Measurements from ENCODE around the gene EXOSC7.
"Not testable (repeated sequence)": the region's sequence is repeated elsewhere in the genome, so short reads cannot be mapped to it uniquely, and the experiment has no call there.

Gene EXOSC7

GRCh38 chr3:44963571-44964325 is 12.3 kb upstream of the EXOSC7 start:
- no peak for DNase-seq

GRCh38 chr3:44965165-44965564 is 10.9 kb upstream of the EXOSC7 start:
- DNase-seq = no peak

GRCh38 chr3:44966795-44967278 is 9.2 kb upstream of the EXOSC7 start:
- DNase-seq = no peak

GRCh38 chr3:44968447-44968858 is 7.6 kb upstream of the EXOSC7 start:
- no peak for DNase-seq

GRCh38 chr3:44969154-44969827 is 6.8 kb upstream of the EXOSC7 start:
- DNase-seq = no peak

- no peak for DNase-seq
These were observed 6.2 kb upstream of the EXOSC7 start for GRCh38 chr3:44969828-44970179.

- no peak for DNase-seq
These were observed 5.0 kb upstream of the EXOSC7 start for GRCh38 chr3:44970926-44971490.

- DNase-seq = no peak
These were observed 1.6 kb upstream of the EXOSC7 start for GRCh38 chr3:44974416-44974815.

GRCh38 chr3:44981220-44981619 is 5.2 kb downstream of the EXOSC7 start:
- no peak for DNase-seq

- DNase-seq = no peak
These were observed 5.7 kb downstream of the EXOSC7 start for GRCh38 chr3:44981751-44982150.

GRCh38 chr3:44982817-44983216 is 6.8 kb downstream of the EXOSC7 start:
- DNase-seq = no peak

GRCh38 chr3:44983484-44983941 is 7.5 kb downstream of the EXOSC7 start:
- DNase-seq = no peak

- no peak for DNase-seq
These were observed 8.3 kb downstream of the EXOSC7 start for GRCh38 chr3:44984335-44984734.

- not testable (repeated sequence) for DNase-seq
These were observed 10.3 kb downstream of the EXOSC7 start for GRCh38 chr3:44986330-44986729.

GRCh38 chr3:44987332-44987731 is 11.3 kb downstream of the EXOSC7 start:
- no peak for DNase-seq

GRCh38 chr3:44988073-44988472 is 12.0 kb downstream of the EXOSC7 start:
- DNase-seq = no peak

- DNase-seq = no peak
These were observed 13.1 kb downstream of the EXOSC7 start for GRCh38 chr3:44989141-44989540.

- DNase-seq = no peak
These were observed 13.8 kb downstream of the EXOSC7 start for GRCh38 chr3:44989636-44990373.

- DNase-seq = no peak
These were observed 15.3 kb downstream of the EXOSC7 start for GRCh38 chr3:44991326-44991725.

GRCh38 chr3:44992555-44993470 is 16.8 kb downstream of the EXOSC7 start:
- no peak for DNase-seq

- no peak for DNase-seq
These were observed 17.6 kb downstream of the EXOSC7 start for GRCh38 chr3:44993471-44994205.

Measured in NCI-H146 (cell line).